ENCODE data around the gene ZNF431. TPM values are rescaled to one million over a fixed set of nuclear protein-coding genes. Genes with fewer than 3 reads are reported as not detected.

Gene ZNF431
- total and polyA plus RNA-seq, 2 donors (not counting 3 experiments of a cell fraction or from before 2014, with no cell fraction given) = 3.5 to 12.0 TPM

Small RNA genes lying within 50 kb of the gene (small RNA-seq; reads per million reads assigned to genes)
- not detected for gene RNA5SP469 (ENCODE audit: insufficient read depth, insufficient read length, low read depth, low replicate concordance)

Other genes starting within 250 kb of the ZNF431 start
- gene ZNF85, start 218.8 kb upstream of the ZNF431 start, total RNA-seq = 9.2 and 9.5 TPM in 2 replicates
- 2.2 and 3.4 TPM in 2 replicates for gene ZNF85, start 218.8 kb upstream of the ZNF431 start, polyA plus RNA-seq
- gene ZNF430, start 121.4 kb upstream of the ZNF431 start, total RNA-seq = 11.1 and 13.4 TPM in 2 replicates
- 5.0 and 7.0 TPM in 2 replicates for gene ZNF430, start 121.4 kb upstream of the ZNF431 start, polyA plus RNA-seq
- 11.2 and 15.0 TPM in 2 replicates for gene ZNF714, start 59.8 kb upstream of the ZNF431 start, total RNA-seq
- gene ZNF714, start 59.8 kb upstream of the ZNF431 start, polyA plus RNA-seq = 3.2 and 3.4 TPM in 2 replicates
- gene ZNF708, start 187.4 kb downstream of the ZNF431 start, total RNA-seq = 8.1 and 10.4 TPM in 2 replicates
- gene ZNF708, start 187.4 kb downstream of the ZNF431 start, polyA plus RNA-seq = 0.99 and 1.7 TPM in 2 replicates
- 10.1 and 10.8 TPM in 2 replicates for gene ZNF738, start 217.0 kb downstream of the ZNF431 start, total RNA-seq
- 13.6 and 14.8 TPM in 2 replicates for gene ZNF738, start 217.0 kb downstream of the ZNF431 start, polyA plus RNA-seq

Data from endothelial cell of umbilical vein (primary cell).